GM10847 (cell line): ENCODE measurements around the gene LPCAT1.

Experiments used
- POLR2A ChIP-seq: IDR thresholded peaks from 2 replicates; pipeline ENCODE4 v1.6.1; 2011; ENCODE audit not compliant: insufficient read length; ENCODE audit errors: extremely low read depth

LPCAT1 gene

GRCh38 chr5:1445689-1446601 is 77.8 kb downstream of the LPCAT1 start:
- TF ChIP-seq POLR2A, result no peak

DNA sequence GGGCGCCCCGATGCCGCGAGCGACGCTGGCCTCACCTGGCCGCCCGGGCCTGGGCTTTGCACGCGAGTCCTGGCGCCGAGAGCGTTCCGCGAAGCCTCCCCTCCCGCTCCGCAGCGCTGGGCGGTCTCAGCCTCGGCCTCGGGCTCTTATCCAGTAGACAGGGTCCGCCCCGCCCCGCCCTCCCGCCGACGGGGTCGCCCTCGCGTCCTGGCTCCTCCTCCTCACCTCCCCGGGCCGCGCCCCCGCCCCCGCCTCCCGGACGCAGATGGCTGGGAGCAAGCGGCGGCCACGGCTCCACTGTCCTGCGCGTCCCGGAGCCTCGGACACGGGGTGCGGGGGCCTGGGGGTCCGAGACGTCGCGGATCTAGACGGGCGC is 78.5 kb downstream of the LPCAT1 start, which contains the start of gene SLC6A3:
Gene SLC6A3, minus strand, starts transcription at position 128 of the 376 bp plus-strand sequence. CDS start 2,243 bp downstream, outside the sequence.
- no peak for TF ChIP-seq POLR2A

- TF ChIP-seq POLR2A, result no peak
These were observed 79.2 kb downstream of the LPCAT1 start for GRCh38 chr5:1444361-1445189.

GRCh38 chr5:1443991-1444360 is 79.8 kb downstream of the LPCAT1 start:
- TF ChIP-seq POLR2A, result no peak

GRCh38 chr5:1443171-1443570 is 80.6 kb downstream of the LPCAT1 start:
- no peak for TF ChIP-seq POLR2A

GRCh38 chr5:1442222-1443145 is 81.3 kb downstream of the LPCAT1 start:
- TF ChIP-seq POLR2A, result no peak

DNA sequence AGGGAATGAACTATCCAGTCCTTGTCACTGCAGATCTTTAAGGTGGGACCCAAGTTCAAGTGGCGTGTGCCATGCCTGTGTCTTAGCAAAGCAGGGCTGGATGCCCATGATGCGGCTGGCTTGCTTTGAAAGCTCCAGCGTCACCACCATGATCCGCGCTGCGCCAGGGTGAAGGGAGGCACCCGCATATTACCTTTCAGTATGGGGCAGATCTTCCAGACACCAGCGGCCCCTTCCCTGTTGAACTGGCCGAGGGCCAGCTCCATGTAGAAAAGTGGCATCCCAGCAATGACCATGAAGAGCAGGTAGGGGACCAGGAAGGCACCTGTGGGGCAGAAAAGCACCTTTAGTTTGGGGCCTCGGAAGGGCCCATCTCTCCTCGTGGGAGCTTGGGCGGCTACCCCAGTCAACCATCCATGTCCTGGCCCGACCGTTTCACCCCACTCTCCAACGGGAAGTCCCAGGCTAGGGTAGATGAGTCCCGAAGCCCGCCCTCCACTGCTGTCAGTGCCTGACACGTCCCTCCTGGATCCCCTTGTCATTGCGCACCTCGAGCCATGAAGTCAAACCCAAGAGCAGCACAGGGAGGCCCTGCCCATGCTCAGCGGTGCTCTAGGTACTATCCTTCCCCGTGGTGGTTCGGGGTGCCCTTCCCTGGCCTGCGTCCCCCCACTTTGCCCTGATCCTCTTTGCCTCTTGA is 82.4 kb downstream of the LPCAT1 start:
- TF ChIP-seq POLR2A, result no peak

GRCh38 chr5:1440098-1440493 is 83.7 kb downstream of the LPCAT1 start:
- no peak for TF ChIP-seq POLR2A

DNA sequence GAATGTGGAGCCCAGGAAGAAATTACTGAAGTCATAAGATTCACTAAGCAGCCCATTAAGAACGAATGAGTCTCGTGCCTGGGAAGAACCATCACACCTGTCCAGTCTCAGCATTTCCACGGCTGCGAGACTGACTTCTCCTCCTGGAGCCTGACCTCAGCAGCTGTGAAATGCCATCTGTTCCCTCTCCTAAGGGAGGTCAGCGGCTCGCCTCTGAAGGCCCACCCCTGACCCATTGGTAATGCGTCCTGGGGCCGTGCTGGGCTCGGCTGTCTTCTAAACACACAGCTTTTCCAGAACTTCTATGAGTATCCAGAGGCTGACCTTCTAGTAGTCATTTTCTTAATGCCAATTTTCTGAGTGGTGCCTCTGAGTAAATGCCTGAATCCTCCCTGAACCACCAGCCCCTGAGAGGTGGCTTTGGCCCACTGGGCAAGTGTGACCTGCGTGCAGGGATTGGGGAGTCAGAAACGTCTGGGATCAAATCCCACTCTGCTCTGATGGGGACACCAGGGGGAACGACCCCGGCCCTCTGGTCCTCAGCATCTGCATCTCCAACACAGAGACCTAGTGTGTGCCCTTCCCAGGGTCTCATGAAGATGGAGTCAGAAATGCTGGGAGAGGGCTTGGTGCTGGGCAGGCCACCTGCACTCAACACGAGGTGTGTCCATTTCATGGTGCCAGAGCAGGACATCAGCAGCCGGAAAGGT is 84.2 kb downstream of the LPCAT1 start:
- TF ChIP-seq POLR2A, result no peak

DNA sequence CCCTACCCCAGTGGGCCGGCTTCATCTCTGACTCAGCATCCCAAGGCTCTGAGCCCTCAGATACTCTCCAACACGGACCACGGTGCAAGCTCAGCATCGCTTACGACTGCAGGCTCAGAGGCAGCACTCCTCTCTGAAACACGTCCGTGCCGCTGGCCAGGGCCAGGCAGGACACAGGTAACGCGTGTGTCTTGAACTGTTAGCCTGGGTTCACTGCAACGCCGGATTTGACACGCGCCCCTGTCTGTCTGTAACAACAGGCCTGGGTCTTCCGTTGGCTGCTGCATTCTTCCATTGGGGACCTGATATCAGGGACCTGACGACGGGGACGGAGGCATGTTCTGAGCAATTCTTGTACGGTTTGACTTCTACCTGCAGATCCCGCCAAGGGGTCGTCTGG is 84.9 kb downstream of the LPCAT1 start:
- no peak for TF ChIP-seq POLR2A

GRCh38 chr5:1437876-1438559 is 85.7 kb downstream of the LPCAT1 start:
- no peak for TF ChIP-seq POLR2A

GRCh38 chr5:1437226-1437829 is 86.4 kb downstream of the LPCAT1 start:
- no peak for TF ChIP-seq POLR2A

GRCh38 chr5:1436681-1437080 is 87.1 kb downstream of the LPCAT1 start:
- no peak for TF ChIP-seq POLR2A
